PC-3 (cell line): ENCODE data around the gene UNC13D.

Source experiments
- CTCF ChIP-seq: fragments of 300-600 bp; sonication (generic); conservative IDR thresholded peaks from 2 replicates; pipeline ENCODE4 v1.5.1; 2017; ENCODE audit warnings: antibody characterized with exemption, low read depth, mild to moderate bottlenecking, low read length
- EZH2 ChIP-seq: fragments of 300-600 bp; sonication (generic); IDR thresholded peaks from one replicate; pipeline ENCODE4 v1.6.1; 2017; ENCODE audit warnings: antibody characterized with exemption, mild to moderate bottlenecking, low read length; ENCODE audit not compliant: unreplicated experiment
- EZH2phosphoT487 ChIP-seq: fragments of 300-600 bp; sonication (generic); IDR thresholded peaks from 2 replicates; pipeline ENCODE4 v1.6.1; 2018; ENCODE audit warnings: mild to moderate bottlenecking, antibody characterized with exemption, low read length, borderline replicate concordance

- TF ChIP-seq EZH2phosphoT487 (no peak), CTCF (no peak), EZH2 (no peak)
Observed at GRCh38 chr17:75878174-75878998, 34.2 kb upstream of the UNC13D start, which contains the start of gene TRIM47.
